IMR-90 (cell line): ENCODE data around the gene SMARCD2. TPM values are rescaled to one million over a fixed set of nuclear protein-coding genes. Genes with fewer than 3 reads are reported as not detected.

ENCODE experiments used
- ATAC-seq: fragments of 200-7000 bp; cut with Tn5 transposase; 2 replicates; pipeline ENCODE4 v1.9.1; 2020; ENCODE audit warnings: low read depth, mild to moderate bottlenecking, moderate library complexity
- BruUV-seq: library from RNA; stranded (reverse); fragments of 400-500 nt; replicated peaks from 2 replicates; lab custom pipeline; 2021; lab: Mats Ljungman, UMichigan
- CTCF ChIA-PET: fragments of 300-600 bp; formaldehyde crosslinking; extraction: SDS; loops from one replicate; lab custom pipeline; 2021; ENCODE audit warnings: antibody characterized with exemption; lab: Yijun Ruan, JAX
- POLR2A ChIA-PET: fragments of 300-600 bp; sonication (Branson Sonifier 250); formaldehyde crosslinking; loops from one replicate; lab custom pipeline; 2022; ENCODE audit warnings: antibody characterized with exemption; ENCODE audit not compliant: unreplicated experiment; lab: Charles Lee
- DNase-seq: peaks from one replicate; pipeline ENCODE4 v3.0.0; 2013
- H2AFZ ChIP-seq: replicated peaks from 2 replicates; pipeline ENCODE3; 2013; ENCODE audit warnings: low read length, mild to moderate bottlenecking; ENCODE audit not compliant: poor library complexity
- H2AK5ac ChIP-seq: 2 replicates; pipeline ENCODE4 v1.6.1; 2013; ENCODE audit warnings: low read depth, low read length, inconsistent platforms
- H2AK9ac ChIP-seq: replicated peaks from 2 replicates; pipeline ENCODE3; 2013; ENCODE audit warnings: mild to moderate bottlenecking, low read depth, low read length, moderate library complexity; ENCODE audit not compliant: poor library complexity
- H2BK120ac ChIP-seq: 2 replicates; pipeline ENCODE4 v1.6.1; 2013; ENCODE audit warnings: low read depth, low read length, inconsistent platforms
- H2BK15ac ChIP-seq: 3 replicates; pipeline ENCODE4 v1.6.1; 2013; ENCODE audit warnings: low read depth, low read length, inconsistent platforms
- H2BK20ac ChIP-seq: 2 replicates; pipeline ENCODE4 v1.6.1; 2013; ENCODE audit warnings: low read depth, mild to moderate bottlenecking, inconsistent platforms, low read length, moderate library complexity
- H2BK5ac ChIP-seq: 2 replicates; pipeline ENCODE4 v1.6.1; 2013; ENCODE audit warnings: mild to moderate bottlenecking, low read depth, low read length, inconsistent platforms; ENCODE audit not compliant: poor library complexity, severe bottlenecking
- H3K14ac ChIP-seq: replicated peaks from 2 replicates; pipeline ENCODE4 v1.6.1; 2013; ENCODE audit warnings: low read depth, low read length, inconsistent platforms
- H3K18ac ChIP-seq: 2 replicates; pipeline ENCODE4 v1.6.1; 2013; ENCODE audit warnings: low read depth, low read length, control low read depth
- H3K23ac ChIP-seq: 2 replicates; pipeline ENCODE4 v1.6.1; 2013; ENCODE audit warnings: low read depth, low read length, inconsistent platforms
- H3K27ac ChIP-seq: 2 replicates; pipeline ENCODE4 v1.5.1; 2013; ENCODE audit warnings: mild to moderate bottlenecking, control low read depth, low read length; ENCODE audit not compliant: insufficient read depth
- H3K27me3 ChIP-seq: 2 replicates; pipeline ENCODE4 v1.6.1; 2013; ENCODE audit warnings: low read length; ENCODE audit not compliant: control insufficient read depth, insufficient read depth
- H3K36me3 ChIP-seq: 2 replicates; pipeline ENCODE4 v1.6.1; 2013; ENCODE audit warnings: low read length, mixed read lengths; ENCODE audit not compliant: control insufficient read depth, insufficient read depth
- H3K4ac ChIP-seq: 2 replicates; pipeline ENCODE4 v1.6.1; 2013; ENCODE audit warnings: low read depth, low read length, inconsistent platforms
- H3K4me1 ChIP-seq: 2 replicates; pipeline ENCODE4 v1.6.1; 2013; ENCODE audit warnings: low read length, mixed read lengths; ENCODE audit not compliant: control insufficient read depth, insufficient read depth
- H3K4me2 ChIP-seq: 2 replicates; pipeline ENCODE4 v1.6.1; 2013; ENCODE audit warnings: low read depth, mild to moderate bottlenecking, control low read depth, low read length, moderate library complexity
- H3K4me3 ChIP-seq: 2 replicates; pipeline ENCODE4 v1.5.1; 2013; ENCODE audit warnings: low read depth, mild to moderate bottlenecking, control low read depth, low read length, moderate library complexity; ENCODE audit not compliant: insufficient read depth
- H3K56ac ChIP-seq: 2 replicates; pipeline ENCODE4 v1.6.1; 2013; ENCODE audit warnings: low read length, inconsistent platforms; ENCODE audit not compliant: insufficient read depth; ENCODE audit errors: extremely low read depth
- H3K79me1 ChIP-seq, 2 experiments: 2 replicates each; pipeline ENCODE4 v1.6.1; 2013; ENCODE audit warnings: low read length in 2 of 2, inconsistent platforms in 1 of 2, low read depth in 1 of 2
- H3K9ac ChIP-seq: 2 replicates; pipeline ENCODE4 v1.6.1; 2013; ENCODE audit warnings: low read depth, low read length, control low read depth
- H3K9me1 ChIP-seq: 2 replicates; pipeline ENCODE4 v1.6.1; 2013; ENCODE audit warnings: low read length, inconsistent platforms; ENCODE audit not compliant: insufficient read depth
- H3K9me3 ChIP-seq: 2 replicates; pipeline ENCODE4 v1.6.1; 2013; ENCODE audit warnings: low read length; ENCODE audit not compliant: control insufficient read depth, insufficient read depth
- H4K20me1 ChIP-seq: 2 replicates; pipeline ENCODE4 v1.6.1; 2013; ENCODE audit warnings: low read length, inconsistent platforms; ENCODE audit not compliant: insufficient read depth
- H4K5ac ChIP-seq: 2 replicates; pipeline ENCODE4 v1.6.1; 2013; ENCODE audit warnings: mild to moderate bottlenecking, low read depth, low read length, control low read depth
- H4K8ac ChIP-seq, 2 experiments: 2 replicates each; pipeline ENCODE4 v1.6.1; 2013; ENCODE audit warnings: low read depth in 2 of 2, low read length in 2 of 2, control low read depth in 1 of 2, inconsistent platforms in 1 of 2
- H4K91ac ChIP-seq: 2 replicates; pipeline ENCODE4 v1.6.1; 2013; ENCODE audit warnings: low read depth, low read length, inconsistent platforms; ENCODE audit not compliant: insufficient read depth
- CEBPB ChIP-seq: IDR thresholded peaks from 2 replicates; pipeline ENCODE4 v1.6.1; 2012; ENCODE audit warnings: low read depth, low read length, improper control_type of control experiment
- FOS ChIP-seq: fragments of 150-350 bp; IDR thresholded peaks from 2 replicates; pipeline ENCODE4 v1.6.1; 2016; ENCODE audit warnings: low read depth, low read length
- MXI1 ChIP-seq: IDR thresholded peaks from 2 replicates; pipeline ENCODE4 v1.6.1; 2012; ENCODE audit warnings: low read depth, mild to moderate bottlenecking, low read length, moderate library complexity, borderline replicate concordance
- NFE2L2 ChIP-seq: fragments of 150-350 bp; IDR thresholded peaks from 2 replicates; pipeline ENCODE4 v1.6.1; 2016; ENCODE audit warnings: low read depth, mild to moderate bottlenecking, low read length
- RFX5 ChIP-seq: IDR thresholded peaks from 2 replicates; pipeline ENCODE4 v1.8.0; 2012; ENCODE audit warnings: low read depth, mild to moderate bottlenecking, low read length, moderate library complexity
- WGBS, 2 experiments: methylation state at CpG; one replicate each; pipeline versions ENCODE4 v1.1.5 to v1.1.7; 2013; ENCODE audit warnings: missing lambda C conversion rate in 2 of 2; ENCODE audit not compliant: insufficient read length in 1 of 2; ENCODE audit errors: extremely low coverage in 2 of 2; 5-methylcytosine and 5-hydroxymethylcytosine counted together
- dilution Hi-C: fragments of 300-500 bp; cut with HindIII; formaldehyde crosslinking; loops from one replicate; pipeline ENCODE4 v1.14.3; 2018; ENCODE audit warnings: low sequenced_read_pairs; ENCODE audit not compliant: unreplicated experiment
- in situ Hi-C: fragments of 300-500 bp; cut with MboI; formaldehyde crosslinking; loops from 3 replicates; pipeline ENCODE4 v1.14.3; 2019; ENCODE audit warnings: low sequenced_read_pairs, inconsistent platforms, mixed read lengths
- intact Hi-C: fragments of 100-400 bp; cut with micrococcal nuclease; formaldehyde crosslinking; loops from 2 replicates; pipeline ENCODE4 v1.10.0; 2022
- polyA plus RNA-seq, 3 experiments: library from polyadenylated mRNA; depleted of rRNA; stranded (reverse); fragments of >200 nt; gene quantifications; 2 replicates each; pipeline ENCODE4 v1.2.3, GENCODE V29; 2012; ENCODE audit warnings: low replicate concordance in 1 of 3
- total RNA-seq: library from RNA; depleted of rRNA; stranded (reverse); fragments of >200 nt; gene quantifications from 2 replicates; pipeline ENCODE4 v1.2.3, GENCODE V29; 2012

Gene SMARCD2
- total and polyA plus RNA-seq, 2 of the 4 experiments (the other 2 are of a cell fraction): 56.9 to 91.2 TPM

- H3K56ac ChIP-seq: peak overlapping the region; percentile 79; the same call in 1 of the 2 replicates
- no peak for DNase-seq
- peaks cover 12% of the 10 kb centered on the region for H3K9me1 ChIP-seq
- peak overlapping the region; percentile 97 for H3K23ac ChIP-seq
- H2AK9ac ChIP-seq: peak overlapping the region; percentile 91
- H3K9me3 ChIP-seq: no peaks in the 10 kb centered on the region
- H3K14ac ChIP-seq: peak overlapping the region; percentile 59
- in situ Hi-C loops: no loop called here
- intact Hi-C loops: no loop called here
- peak overlapping the region; percentile 94 for H3K4me2 ChIP-seq
- H2AK5ac ChIP-seq: peak overlapping the region; percentile 28; the same call in 1 of the 2 replicates
- BruUV-seq: no TSS peak
- POLR2A ChIA-PET: no interaction called here
- no peaks in the 10 kb centered on the region; the same call in 1 of the 2 replicates for H3K36me3 ChIP-seq
- H4K5ac ChIP-seq: no peak overlapping the region
- no peak overlapping the region for H3K18ac ChIP-seq
- peak; percentile 12 for ATAC-seq
- H2BK20ac ChIP-seq: no peak overlapping the region
- peak overlapping the region; percentile 84 for H3K27ac ChIP-seq
- peak overlapping the region; percentile 1 to 70; a peak in 2 of 4 replicates for H4K8ac ChIP-seq
- no peak overlapping the region for H2BK15ac ChIP-seq
- peak overlapping the region; percentile 77 for H3K9ac ChIP-seq
- peak overlapping the region; percentile 96 for H2AFZ ChIP-seq
- H3K4me1 ChIP-seq: peaks cover 23% of the 10 kb centered on the region
- H3K4ac ChIP-seq: peak overlapping the region; percentile 65
- H4K91ac ChIP-seq: peak overlapping the region; percentile 58; the same call in 1 of the 2 replicates
- H3K27me3 ChIP-seq: no peaks in the 10 kb centered on the region
- peak; percentile 46; the same call in 1 of the 2 replicates for TF ChIP-seq MXI1
- no peak for TF ChIP-seq FOS
- no peak for TF ChIP-seq CEBPB
- no peak for TF ChIP-seq RFX5
- TF ChIP-seq NFE2L2: no peak
- CTCF ChIA-PET: no interaction called here
- H2BK5ac ChIP-seq: peak overlapping the region; percentile 51
- dilution Hi-C loops: no loop called here
- 0% methylated on average over 4 of the region's 36 CpGs; no CpG with 5 or more reads in 1 of the 2 experiments for WGBS, 2 experiments
- H3K4me3 ChIP-seq: peak overlapping the region; percentile 81
- H2BK120ac ChIP-seq: no peak overlapping the region
- H3K79me1 ChIP-seq: peaks cover 6 to 49% of the 10 kb centered on the region in 2 experiments; a peak in 3 of 4 replicates
- peaks cover 34% of the 10 kb centered on the region for H4K20me1 ChIP-seq
Measured at GRCh38 chr17:63842173-63842539, 329 bp downstream of the SMARCD2 start.
